NCI-H69 (cell line): ENCODE data around the gene ACTRT2.

Experiments
- DNase-seq: peaks from one replicate; lab custom pipeline; 2025; lab: John Stamatoyannopoulos, UW

Gene ACTRT2

DNA sequence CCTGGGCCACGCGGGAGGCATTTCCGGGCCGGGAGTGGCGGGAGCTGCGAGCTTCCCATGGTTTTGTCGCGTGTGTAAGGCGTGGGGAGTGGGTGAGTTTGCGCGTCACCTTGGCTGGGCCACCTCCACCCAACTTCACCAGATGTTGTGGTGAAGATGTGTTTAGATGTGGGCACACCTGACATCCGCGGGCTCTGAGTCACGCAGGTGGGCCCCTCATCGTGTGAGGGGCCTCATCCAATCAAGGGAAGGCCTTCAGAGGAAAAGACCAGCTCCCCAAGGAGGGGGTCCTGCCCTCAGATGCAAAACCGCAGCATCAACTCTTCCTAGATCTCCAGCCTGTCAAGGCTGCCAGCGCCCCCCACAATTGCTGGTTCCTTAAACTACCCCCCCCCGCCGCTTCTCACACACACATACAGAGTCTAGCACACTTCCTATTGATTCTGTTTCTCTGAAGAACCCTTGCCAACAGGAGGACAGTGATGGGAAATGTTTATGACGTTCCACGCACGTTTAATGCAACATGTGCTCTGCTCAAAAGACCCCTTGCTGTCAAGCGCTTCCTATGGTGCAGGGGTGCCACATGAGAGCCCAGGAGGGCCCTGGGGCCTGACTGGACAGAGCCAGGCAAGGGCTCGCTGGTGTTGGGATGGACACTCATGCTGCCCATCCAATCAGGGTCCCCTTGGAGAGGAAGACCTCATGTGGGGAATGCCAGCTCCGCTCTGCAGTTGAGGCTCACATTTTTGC lies 11.9 kb downstream of the ACTRT2 start:
- DNase-seq, result no peak

GRCh38 chr1:3033790-3034090 lies 12.5 kb downstream of the ACTRT2 start:
- DNase-seq, result no peak

DNA sequence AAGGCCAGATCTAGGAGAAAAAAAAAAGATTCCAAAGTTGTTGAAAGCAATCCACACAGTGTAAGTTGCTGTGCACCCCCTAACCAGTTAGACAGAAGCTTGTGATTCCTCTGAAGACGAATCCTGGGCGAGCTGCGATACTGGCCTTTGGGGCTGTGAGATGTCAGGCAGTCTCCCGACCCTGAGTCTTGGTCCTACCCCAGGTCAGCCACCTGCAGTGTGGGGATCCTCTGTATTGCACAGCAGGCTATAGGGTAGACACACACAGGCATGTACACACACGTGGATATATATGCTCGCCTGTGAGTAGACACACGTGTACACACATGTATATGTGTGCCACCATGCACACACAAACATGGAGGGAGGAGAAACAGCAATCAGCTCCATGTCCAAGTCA lies 12.9 kb downstream of the ACTRT2 start:
- DNase-seq, result no peak

- DNase-seq, result no peak
These were observed 13.7 kb downstream of the ACTRT2 start for GRCh38 chr1:3034728-3035562.

GRCh38 chr1:3035563-3036446 lies 14.5 kb downstream of the ACTRT2 start:
- no peak for DNase-seq

DNA sequence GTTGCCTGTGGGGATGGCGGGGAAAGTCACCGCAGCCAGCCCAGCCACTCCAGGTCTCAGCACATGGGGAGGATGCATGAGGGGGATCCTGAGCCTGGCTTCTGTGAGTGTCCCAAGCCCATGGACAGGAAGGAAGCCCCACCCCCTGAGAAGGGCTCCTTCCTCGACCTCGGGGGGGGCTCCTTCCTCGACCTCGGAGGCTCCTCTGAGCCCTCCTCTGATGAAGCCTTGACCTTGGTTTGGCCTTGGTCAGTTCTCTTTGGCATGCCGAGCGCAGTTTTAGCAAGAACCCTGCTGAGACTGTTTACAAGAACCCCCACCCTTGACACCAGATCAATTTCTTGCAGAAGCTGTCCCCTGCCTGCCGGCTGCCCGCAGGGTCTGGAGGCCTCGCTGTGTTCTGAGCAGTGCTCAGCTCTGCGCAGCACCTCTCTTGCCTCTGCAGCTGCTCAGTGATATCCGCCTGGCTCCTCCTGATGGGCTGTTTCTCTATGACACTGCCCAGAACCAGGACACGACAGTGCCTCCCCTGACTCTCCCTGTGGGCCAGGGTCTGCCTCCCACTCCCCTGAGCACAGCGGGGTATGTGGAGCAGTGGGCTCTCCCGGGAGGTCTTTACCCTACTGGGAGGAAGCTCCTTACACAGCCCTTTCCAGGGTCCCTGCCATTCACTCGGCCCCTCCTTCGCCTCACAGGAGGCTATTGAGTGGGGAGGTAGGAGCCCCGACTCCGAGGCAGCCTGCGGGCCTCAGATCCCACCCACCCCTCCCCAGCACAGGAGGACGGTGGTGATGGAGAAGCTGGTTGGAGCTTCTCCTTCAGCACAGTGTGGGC lies 15.4 kb downstream of the ACTRT2 start:
- DNase-seq, result no peak

- DNase-seq, result no peak
These were observed 16.2 kb downstream of the ACTRT2 start for GRCh38 chr1:3037281-3038040.

DNA sequence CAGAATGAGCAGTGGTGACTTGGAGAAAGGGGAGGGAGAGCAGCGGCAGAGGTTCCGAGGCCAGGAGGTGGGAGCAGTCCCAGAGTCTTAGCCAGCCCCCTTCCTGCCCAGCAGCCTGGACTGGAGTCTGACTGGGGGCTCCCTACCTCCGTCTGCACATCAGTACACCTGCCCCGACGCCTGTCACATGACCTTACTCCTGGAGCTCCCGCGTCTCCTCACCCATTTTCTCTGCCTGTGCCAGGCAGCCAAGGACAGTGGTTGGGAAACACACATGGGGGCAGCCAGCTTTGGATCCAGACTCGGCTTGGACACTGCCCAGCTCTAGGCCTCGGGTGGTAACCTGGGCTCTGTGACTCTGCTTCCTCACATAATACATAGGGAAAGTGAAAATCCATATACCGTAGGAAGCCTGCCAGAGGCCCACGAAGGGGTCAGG lies 16.9 kb downstream of the ACTRT2 start:
- DNase-seq, result no peak

DNA sequence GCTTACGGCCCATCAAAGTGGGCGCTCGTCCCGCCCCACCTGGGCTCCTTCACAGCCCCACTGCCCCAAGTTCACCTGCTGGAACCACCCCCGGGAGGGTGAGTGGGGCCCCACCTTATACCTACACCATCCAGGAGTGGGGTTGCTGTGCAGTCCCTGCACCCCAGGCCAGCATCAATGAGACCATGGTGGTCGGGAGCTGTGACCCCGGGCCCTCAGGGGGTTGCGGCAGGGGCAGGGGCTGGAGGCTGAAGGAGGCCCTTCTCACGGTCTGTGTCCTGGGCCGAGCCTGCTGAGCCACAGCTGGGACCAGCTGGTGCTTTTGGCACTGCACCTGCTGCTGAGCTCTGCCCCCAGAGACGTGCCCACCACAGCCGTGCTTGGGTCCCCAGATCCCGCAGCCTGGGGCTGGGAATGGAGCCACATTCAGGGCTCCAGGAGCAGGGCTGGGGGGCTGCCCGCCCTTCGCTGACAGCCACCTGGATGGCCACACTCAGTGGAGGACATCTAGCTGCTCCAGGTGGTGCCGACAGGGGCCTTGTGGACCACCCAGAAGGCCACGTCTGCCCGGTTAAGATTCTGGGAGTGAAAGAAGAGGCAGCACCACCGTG lies 17.4 kb downstream of the ACTRT2 start:
- DNase-seq, result no peak

- DNase-seq, result no peak
These were observed 18.7 kb downstream of the ACTRT2 start for GRCh38 chr1:3040004-3040403.

DNA sequence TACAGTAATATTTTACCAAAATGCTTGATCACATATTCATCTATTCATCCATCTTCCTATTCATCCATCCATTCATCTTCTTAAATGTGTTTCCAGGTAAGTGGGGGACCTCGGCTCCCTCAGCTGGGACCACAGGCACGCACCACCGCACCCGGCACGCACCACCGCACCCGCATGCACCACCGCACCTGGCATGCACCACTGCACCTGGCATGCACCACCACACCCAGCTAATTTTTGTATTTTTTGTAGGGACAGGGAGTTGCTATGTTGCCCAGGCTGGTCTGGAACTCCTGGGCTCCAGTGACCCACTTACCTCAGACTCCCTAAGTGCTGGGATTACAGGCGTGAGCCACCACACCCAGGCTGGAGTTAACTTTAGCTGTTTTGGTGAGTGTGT lies 21.2 kb downstream of the ACTRT2 start:
- DNase-seq, result no peak

DNA sequence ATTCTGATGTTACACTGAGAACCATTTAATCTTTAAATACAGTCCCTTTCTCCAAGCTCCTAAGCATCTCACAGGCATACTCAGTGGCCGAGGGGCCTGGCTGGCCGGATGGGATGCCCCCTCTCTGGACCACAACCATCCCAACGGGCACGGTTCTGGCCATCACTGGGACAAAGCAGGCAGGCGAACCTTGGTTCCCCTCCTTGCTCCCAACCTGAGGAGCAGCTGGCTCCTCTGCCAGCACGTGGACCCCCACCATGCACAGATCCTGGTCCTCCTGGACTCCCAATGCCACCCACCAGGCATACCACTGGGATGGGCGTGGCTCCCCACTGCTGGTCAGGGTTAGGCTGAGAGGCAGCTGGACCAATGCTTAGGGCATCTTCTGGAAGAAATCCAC lies 27.9 kb downstream of the ACTRT2 start:
- no peak for DNase-seq

DNA sequence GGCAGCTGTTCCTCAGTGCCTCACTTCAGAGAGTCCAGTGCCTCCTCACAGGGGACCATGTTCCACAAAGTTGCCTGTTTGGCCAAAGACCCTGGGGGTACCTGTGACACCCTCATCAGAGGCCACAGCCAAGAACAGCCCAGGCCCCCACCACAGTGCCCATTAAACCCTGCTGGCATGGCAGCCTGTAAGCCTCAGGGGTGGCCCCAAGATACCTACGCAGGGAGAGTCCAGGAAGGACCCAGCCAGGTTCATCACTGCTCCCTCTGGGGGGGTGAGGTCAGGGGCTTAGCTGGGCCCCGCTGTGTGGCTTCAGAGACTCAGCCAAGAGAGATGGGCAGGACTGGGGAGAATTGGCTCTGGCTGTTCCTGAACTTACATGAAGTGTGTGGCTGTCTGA lies 28.6 kb downstream of the ACTRT2 start:
- DNase-seq, result no peak

GRCh38 chr1:3050603-3051002 lies 29.3 kb downstream of the ACTRT2 start:
- DNase-seq, result no peak

DNA sequence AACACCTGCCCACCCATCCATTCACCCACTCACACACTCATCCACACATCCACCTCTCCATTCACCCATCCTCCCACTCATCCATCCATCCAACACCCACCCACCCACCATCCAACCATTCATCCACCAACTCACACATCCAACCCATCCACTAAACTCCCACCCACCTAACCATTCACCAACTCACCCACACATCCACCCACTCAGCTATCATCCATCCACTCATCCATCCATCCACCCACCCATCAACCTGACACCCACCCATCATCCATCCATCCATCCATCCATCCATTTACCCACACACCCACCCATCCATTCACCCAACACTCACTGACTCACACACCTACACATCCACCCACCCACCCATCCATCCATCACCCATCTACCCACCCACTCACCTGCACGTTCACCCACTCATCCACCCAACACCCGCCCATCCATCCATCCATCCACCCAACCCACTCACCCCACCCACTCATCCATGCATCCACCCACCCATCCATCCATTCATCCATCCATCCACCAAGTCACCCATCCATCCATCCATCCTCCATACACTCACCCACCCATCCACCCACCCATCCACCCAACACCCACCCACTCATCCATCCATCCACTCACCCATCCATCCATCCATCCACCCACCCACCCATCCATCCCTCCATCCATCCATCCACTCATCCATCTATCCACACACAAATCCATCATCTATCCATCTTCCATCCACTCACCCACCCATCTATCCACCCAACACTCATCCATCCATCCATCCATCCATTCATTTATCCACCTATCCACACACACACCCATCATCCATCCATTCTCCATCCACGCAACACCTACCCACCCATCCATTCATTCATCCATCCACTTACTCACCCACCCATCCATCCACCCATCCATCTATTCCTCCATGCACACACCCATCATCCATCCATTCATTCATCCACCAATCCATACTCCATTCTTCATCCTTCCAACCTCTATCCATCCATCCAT lies 30.3 kb downstream of the ACTRT2 start:
- DNase-seq, result no peak

- DNase-seq, result no peak
These were observed 31.2 kb downstream of the ACTRT2 start for GRCh38 chr1:3052501-3052900.

- no peak for DNase-seq
These were observed 32.2 kb downstream of the ACTRT2 start for GRCh38 chr1:3053366-3053980.

GRCh38 chr1:3053986-3054385 lies 32.7 kb downstream of the ACTRT2 start:
- DNase-seq, result no peak

DNA sequence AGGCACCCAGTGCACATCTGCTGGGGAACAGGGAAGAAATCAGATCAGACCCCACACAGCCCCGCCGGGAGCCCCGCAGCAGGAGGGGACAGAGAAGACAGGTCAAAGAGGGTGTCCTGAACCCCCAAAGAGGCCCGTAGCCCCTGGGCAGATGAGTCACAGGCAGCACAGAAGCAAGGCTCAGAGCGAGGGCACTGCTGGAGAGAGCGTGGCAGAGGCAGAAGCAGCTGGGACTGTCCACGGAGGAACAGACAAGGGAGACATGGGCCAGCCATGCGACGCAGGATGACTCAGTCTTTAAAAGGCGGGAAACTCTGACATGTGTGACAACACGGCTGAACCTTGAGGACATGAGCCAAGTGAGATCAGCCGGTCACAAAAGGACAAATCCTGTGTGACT lies 33.2 kb downstream of the ACTRT2 start:
- DNase-seq, result no peak
